WTC11 (cell line): Measurements from ENCODE around the gene C1orf174. TPM values are rescaled to one million over a fixed set of nuclear protein-coding genes. Genes with fewer than 3 reads are reported as not detected.

ENCODE experiments used
- ATAC-seq: fragments of 200-7000 bp; cut with Tn5 transposase; 2 replicates; pipeline ENCODE4 v1.10.0; 2021; ENCODE audit warnings: mild to moderate bottlenecking, moderate library complexity
- CTCF ChIA-PET: fragments of 300-600 bp; sonication (Branson Sonifier 250); formaldehyde crosslinking; loops from one replicate; lab custom pipeline; 2021; ENCODE audit warnings: antibody characterized with exemption; lab: Charles Lee
- POLR2A ChIA-PET: fragments of 350-600 bp; sonication (Branson Sonifier 250); formaldehyde crosslinking; loops from one replicate; lab custom pipeline; 2021; ENCODE audit warnings: antibody characterized with exemption; lab: Charles Lee
- DNase-seq: peaks from one replicate; pipeline ENCODE4 v3.0.0; 2021; ENCODE audit warnings: low spot score
- H3K27ac Mint-ChIP-seq: 2 replicates; pipeline ENCODE4 v1.8.0; 2021; ENCODE audit warnings: mixed read lengths
- H3K27me3 Mint-ChIP-seq: 2 replicates; pipeline ENCODE4 v1.8.0; 2021; ENCODE audit warnings: low read depth, mild to moderate bottlenecking, moderate library complexity, mixed read lengths
- H3K36me3 Mint-ChIP-seq: 2 replicates; pipeline ENCODE4 v1.8.0; 2021; ENCODE audit warnings: mixed read lengths
- H3K4me1 Mint-ChIP-seq: 2 replicates; pipeline ENCODE4 v1.8.0; 2022; ENCODE audit warnings: mixed read lengths
- H3K4me3 Mint-ChIP-seq: 2 replicates; pipeline ENCODE4 v1.8.0; 2021; ENCODE audit warnings: mild to moderate bottlenecking, moderate library complexity, mixed read lengths
- H3K9me3 Mint-ChIP-seq: 2 replicates; pipeline ENCODE4 v1.8.0; 2021; ENCODE audit warnings: mixed read lengths
- AR ChIP-seq: fragments of 250-450 bp; sonication (Bioruptor Pico); IDR thresholded peaks from 2 replicates; pipeline ENCODE4 v1.9.0; 2021; ENCODE audit warnings: mild to moderate bottlenecking
- CREB1 ChIP-seq: sonication (generic); formaldehyde crosslinking; IDR thresholded peaks from 2 replicates; pipeline ENCODE4 v1.8.0; 2023; ENCODE audit warnings: mild to moderate bottlenecking, missing genetic modification reagents
- ERG ChIP-seq: fragments of 250-450 bp; sonication (Bioruptor Pico); IDR thresholded peaks from 2 replicates; pipeline ENCODE4 v1.8.0; 2021; ENCODE audit warnings: mild to moderate bottlenecking
- ESRRA ChIP-seq: sonication (generic); formaldehyde crosslinking; IDR thresholded peaks from 2 replicates; pipeline ENCODE4 v1.8.1; 2022; ENCODE audit warnings: mild to moderate bottlenecking, missing genetic modification reagents, borderline replicate concordance
- FOXK1 ChIP-seq: sonication (generic); formaldehyde crosslinking; IDR thresholded peaks from 2 replicates; pipeline ENCODE4 v1.8.0; 2022; ENCODE audit warnings: mild to moderate bottlenecking, moderate library complexity, missing genetic modification reagents
- FOXP1 ChIP-seq: sonication (generic); formaldehyde crosslinking; IDR thresholded peaks from 2 replicates; pipeline ENCODE4 v1.8.0; 2022; ENCODE audit warnings: missing genetic modification reagents, mild to moderate bottlenecking, moderate library complexity, borderline replicate concordance
- GABPB1 ChIP-seq: sonication (generic); formaldehyde crosslinking; IDR thresholded peaks from 2 replicates; pipeline ENCODE4 v1.8.1; 2023; ENCODE audit warnings: mild to moderate bottlenecking, missing genetic modification reagents
- HMGXB4 ChIP-seq: sonication (generic); formaldehyde crosslinking; IDR thresholded peaks from 2 replicates; pipeline ENCODE4 v1.8.1; 2023; ENCODE audit warnings: mild to moderate bottlenecking, moderate library complexity, missing genetic modification reagents
- IRF1 ChIP-seq: sonication (generic); formaldehyde crosslinking; IDR thresholded peaks from 2 replicates; pipeline ENCODE4 v1.8.0; 2023; ENCODE audit warnings: missing genetic modification reagents
- IRF2 ChIP-seq: sonication (generic); formaldehyde crosslinking; IDR thresholded peaks from 2 replicates; pipeline ENCODE4 v1.8.0; 2022; ENCODE audit warnings: low read depth, missing genetic modification reagents, borderline replicate concordance
- RELA ChIP-seq: sonication (generic); formaldehyde crosslinking; IDR thresholded peaks from 2 replicates; pipeline ENCODE4 v1.8.1; 2022; ENCODE audit warnings: missing genetic modification reagents, mild to moderate bottlenecking, borderline replicate concordance
- RORB ChIP-seq: fragments of 250-450 bp; sonication (Bioruptor Pico); IDR thresholded peaks from 2 replicates; pipeline ENCODE4 v1.9.0; 2021; ENCODE audit warnings: mild to moderate bottlenecking
- SMAD3 ChIP-seq: sonication (generic); formaldehyde crosslinking; IDR thresholded peaks from 2 replicates; pipeline ENCODE4 v1.8.0; 2022; ENCODE audit warnings: missing genetic modification reagents, mild to moderate bottlenecking, borderline replicate concordance
- SP1 ChIP-seq: sonication (generic); formaldehyde crosslinking; conservative IDR thresholded peaks from 2 replicates; pipeline ENCODE4 v1.8.1; 2022; ENCODE audit warnings: missing genetic modification reagents
- ZMAT4 ChIP-seq: fragments of 250-450 bp; sonication (Bioruptor Pico); IDR thresholded peaks from 2 replicates; pipeline ENCODE4 v1.9.0; 2021; ENCODE audit warnings: mild to moderate bottlenecking
- ZNF121 ChIP-seq: sonication (generic); formaldehyde crosslinking; IDR thresholded peaks from 2 replicates; pipeline ENCODE4 v1.8.0; 2023; ENCODE audit warnings: missing genetic modification reagents
- ZNF232 ChIP-seq: sonication (generic); formaldehyde crosslinking; IDR thresholded peaks from 2 replicates; pipeline ENCODE4 v1.8.0; 2022; ENCODE audit warnings: mild to moderate bottlenecking, missing genetic modification reagents
- ZNF396 ChIP-seq: fragments of 250-450 bp; sonication (Bioruptor Pico); IDR thresholded peaks from 2 replicates; pipeline ENCODE4 v1.8.0; 2021; ENCODE audit warnings: mild to moderate bottlenecking, moderate library complexity, borderline replicate concordance
- ZNF671 ChIP-seq: fragments of 250-450 bp; sonication (Bioruptor Pico); IDR thresholded peaks from 2 replicates; pipeline ENCODE4 v1.8.0; 2021; ENCODE audit warnings: mild to moderate bottlenecking
- total RNA-seq: library from RNA; stranded (reverse); gene quantifications from 3 replicates; pipeline ENCODE4 v1.2.3, GENCODE V29; 2021

Gene C1orf174
- total RNA-seq, 1 experiment from 2014 or later: 24.2 TPM

- H3K4me3 Mint-ChIP-seq: no peak overlapping the region
- H3K27ac Mint-ChIP-seq: no peak overlapping the region
- peaks cover 57% of the 10 kb centered on the region for H3K36me3 Mint-ChIP-seq
- no peak for TF ChIP-seq IRF1
- TF ChIP-seq ESRRA (CRISPR knock-in tag): no peak
- no peak for TF ChIP-seq IRF2 (CRISPR knock-in tag)
- TF ChIP-seq ZMAT4 (CRISPR knock-in tag): no peak
- TF ChIP-seq ERG: no peak
- no peak for TF ChIP-seq FOXP1 (CRISPR knock-in tag)
- TF ChIP-seq SMAD3 (CRISPR knock-in tag): no peak
- TF ChIP-seq HMGXB4 (CRISPR knock-in tag): no peak
- TF ChIP-seq ZNF671 (CRISPR knock-in tag): no peak
- TF ChIP-seq ZNF396 (CRISPR knock-in tag): no peak
- TF ChIP-seq FOXK1 (CRISPR knock-in tag): no peak
- TF ChIP-seq SP1: no peak
- no peak for TF ChIP-seq RELA
- no peak for TF ChIP-seq ZNF232 (CRISPR knock-in tag)
- no peak for TF ChIP-seq GABPB1 (CRISPR knock-in tag)
- no peak for TF ChIP-seq ZNF121 (CRISPR knock-in tag)
- no peak for TF ChIP-seq CREB1 (CRISPR knock-in tag)
- TF ChIP-seq AR (CRISPR knock-in tag): no peak
- no peak for ATAC-seq
- ChIA-PET CTCF (no interaction called here), POLR2A (no interaction called here)
- H3K9me3 Mint-ChIP-seq: peaks cover 67% of the 10 kb centered on the region
- DNase-seq: no peak
- no peaks in the 10 kb centered on the region for H3K4me1 Mint-ChIP-seq
- H3K27me3 Mint-ChIP-seq: peaks cover 13% of the 10 kb centered on the region
Observed at GRCh38 chr1:3923378-3924185, 23.5 kb upstream of the C1orf174 start.

GRCh38 chr1:3922851-3923250 is 22.8 kb upstream of the C1orf174 start:
- CTCF ChIA-PET: no interaction called here
- Mint-ChIP-seq H3K27me3 (peaks cover 10% of the 10 kb centered on the region), H3K4me1 (no peaks in the 10 kb centered on the region), H3K9me3 (peaks cover 67% of the 10 kb centered on the region), H3K4me3 (no peak overlapping the region), H3K36me3 (peaks cover 52% of the 10 kb centered on the region), H3K27ac (no peak overlapping the region)
- DNase-seq (no peak), ATAC-seq (no peak)
- POLR2A ChIA-PET: no interaction called here
- no peak for TF ChIP-seq SP1
- TF ChIP-seq RORB (CRISPR knock-in tag): no peak
